SU-DHL-6 (cell line): Measurements from ENCODE around the gene FBLN2.

ENCODE experiments used
- H2AFZ ChIP-seq: fragments of 200-600 bp; sonication (generic); 2 replicates; pipeline ENCODE4 v1.6.1; 2014; ENCODE audit warnings: low read depth, mild to moderate bottlenecking, moderate library complexity, mixed read lengths, antibody characterized with exemption, low read length; ENCODE audit not compliant: severe bottlenecking
- H3F3A ChIP-seq: fragments of 200-600 bp; shearing (Covaris generic); 2 replicates; pipeline ENCODE4 v1.6.0; 2016; ENCODE audit warnings: antibody characterized with exemption, mild to moderate bottlenecking; ENCODE audit not compliant: insufficient read depth
- H3K27ac ChIP-seq: fragments of 200-600 bp; sonication (generic); 2 replicates; pipeline ENCODE4 v1.5.1; 2016; ENCODE audit warnings: low read depth, mild to moderate bottlenecking, low read length, moderate library complexity, mixed read lengths
- H3K27me3 ChIP-seq: fragments of 200-600 bp; sonication (generic), shearing (Covaris generic); 2 replicates; pipeline ENCODE4 v1.6.0; 2014; ENCODE audit warnings: mild to moderate bottlenecking, low read length
- H3K36me3 ChIP-seq: fragments of 200-600 bp; sonication (generic); 2 replicates; pipeline ENCODE4 v1.6.1; 2014; ENCODE audit warnings: mild to moderate bottlenecking, low read length, mixed read lengths
- H3K4me2 ChIP-seq: fragments of 300-600, 200-600 bp; shearing (Covaris generic), sonication (generic); 2 replicates; pipeline ENCODE4 v1.6.0; 2014; ENCODE audit warnings: low read length, low read depth, mild to moderate bottlenecking; ENCODE audit not compliant: poor library complexity, severe bottlenecking
- H3K4me3 ChIP-seq: fragments of 200-600 bp; sonication (generic); 2 replicates; pipeline ENCODE4 v1.5.1; 2014; ENCODE audit warnings: antibody characterized with exemption, low read length, mild to moderate bottlenecking, mixed read lengths; ENCODE audit not compliant: insufficient read depth, poor library complexity, severe bottlenecking
- H3K79me2 ChIP-seq: fragments of 200-600 bp; sonication (generic); 2 replicates; pipeline ENCODE4 v1.6.1; 2014; ENCODE audit warnings: mild to moderate bottlenecking, low read length, moderate library complexity; ENCODE audit not compliant: insufficient read depth
- H3K9ac ChIP-seq: fragments of 200-600 bp; sonication (generic); 2 replicates; pipeline ENCODE4 v1.7.0; 2014; ENCODE audit warnings: mild to moderate bottlenecking, low read length
- H3K9me2 ChIP-seq: fragments of 200-600 bp; sonication (generic); replicated peaks from 2 replicates; pipeline ENCODE4 v1.6.1; 2014; ENCODE audit warnings: low read length; ENCODE audit not compliant: insufficient read depth
- H3K9me3 ChIP-seq: fragments of 200-600 bp; sonication (generic); 2 replicates; pipeline ENCODE4 v1.6.1; 2014; ENCODE audit warnings: low read length, mixed read lengths; ENCODE audit not compliant: insufficient read depth
- H4K20me1 ChIP-seq: fragments of 200-600 bp; sonication (generic); 2 replicates; pipeline ENCODE4 v1.6.1; 2014; ENCODE audit warnings: low read depth, mild to moderate bottlenecking, antibody characterized with exemption, low read length, moderate library complexity, mixed read lengths
- EZH2phosphoT487 ChIP-seq: fragments of 200-600 bp; sonication (generic), shearing (Covaris generic); conservative IDR thresholded peaks from 2 replicates; pipeline ENCODE4 v1.6.1; 2018; ENCODE audit warnings: mild to moderate bottlenecking, antibody characterized with exemption, low read length, moderate library complexity, mixed read lengths
- TF ChIP-seq, protein P1 (sequence below): fragments of 200-600 bp; sonication (generic); IDR thresholded peaks from one replicate; pipeline ENCODE4 v1.5.1; 2017; ENCODE audit warnings: antibody characterized with exemption, mild to moderate bottlenecking, low read length, moderate library complexity; ENCODE audit not compliant: insufficient read depth, poor library complexity, severe bottlenecking

The FBLN2 gene

DNA sequence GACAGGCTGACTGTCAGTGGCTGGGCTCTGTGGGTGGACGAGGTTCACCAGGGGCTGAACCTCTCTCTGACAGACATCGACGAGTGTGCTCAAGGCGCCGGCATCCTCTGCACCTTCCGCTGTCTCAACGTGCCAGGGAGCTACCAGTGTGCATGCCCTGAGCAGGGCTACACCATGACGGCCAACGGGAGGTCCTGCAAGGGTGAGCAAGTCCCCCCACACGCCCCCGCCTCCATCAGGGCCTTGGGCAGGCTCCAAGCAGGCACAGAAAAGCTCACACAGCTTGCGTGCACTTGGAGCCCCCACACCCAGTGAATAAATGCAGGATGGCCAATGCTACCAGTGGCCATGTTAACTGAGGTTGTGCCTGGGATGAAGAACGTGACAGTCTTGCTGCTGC is 82.3 kb downstream of the FBLN2 start:
- H2AFZ ChIP-seq = no peak overlapping the region
- TF ChIP-seq, protein P1, sequence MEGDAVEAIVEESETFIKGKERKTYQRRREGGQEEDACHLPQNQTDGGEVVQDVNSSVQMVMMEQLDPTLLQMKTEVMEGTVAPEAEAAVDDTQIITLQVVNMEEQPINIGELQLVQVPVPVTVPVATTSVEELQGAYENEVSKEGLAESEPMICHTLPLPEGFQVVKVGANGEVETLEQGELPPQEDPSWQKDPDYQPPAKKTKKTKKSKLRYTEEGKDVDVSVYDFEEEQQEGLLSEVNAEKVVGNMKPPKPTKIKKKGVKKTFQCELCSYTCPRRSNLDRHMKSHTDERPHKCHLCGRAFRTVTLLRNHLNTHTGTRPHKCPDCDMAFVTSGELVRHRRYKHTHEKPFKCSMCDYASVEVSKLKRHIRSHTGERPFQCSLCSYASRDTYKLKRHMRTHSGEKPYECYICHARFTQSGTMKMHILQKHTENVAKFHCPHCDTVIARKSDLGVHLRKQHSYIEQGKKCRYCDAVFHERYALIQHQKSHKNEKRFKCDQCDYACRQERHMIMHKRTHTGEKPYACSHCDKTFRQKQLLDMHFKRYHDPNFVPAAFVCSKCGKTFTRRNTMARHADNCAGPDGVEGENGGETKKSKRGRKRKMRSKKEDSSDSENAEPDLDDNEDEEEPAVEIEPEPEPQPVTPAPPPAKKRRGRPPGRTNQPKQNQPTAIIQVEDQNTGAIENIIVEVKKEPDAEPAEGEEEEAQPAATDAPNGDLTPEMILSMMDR = no peak
- TF ChIP-seq EZH2phosphoT487 = no peak
- H3K9me3 ChIP-seq = no peaks in the 10 kb centered on the region
- H3K79me2 ChIP-seq = no peaks in the 10 kb centered on the region
- no peaks in the 10 kb centered on the region for H3K9me2 ChIP-seq
- no peaks in the 10 kb centered on the region for H4K20me1 ChIP-seq
- no peak overlapping the region for H3K4me2 ChIP-seq
- H3K27me3 ChIP-seq = no peaks in the 10 kb centered on the region
- no peak overlapping the region for H3K27ac ChIP-seq
- no peak overlapping the region for H3K9ac ChIP-seq
- no peaks in the 10 kb centered on the region for H3F3A ChIP-seq
- no peaks in the 10 kb centered on the region for H3K36me3 ChIP-seq
- H3K4me3 ChIP-seq = no peak overlapping the region

DNA sequence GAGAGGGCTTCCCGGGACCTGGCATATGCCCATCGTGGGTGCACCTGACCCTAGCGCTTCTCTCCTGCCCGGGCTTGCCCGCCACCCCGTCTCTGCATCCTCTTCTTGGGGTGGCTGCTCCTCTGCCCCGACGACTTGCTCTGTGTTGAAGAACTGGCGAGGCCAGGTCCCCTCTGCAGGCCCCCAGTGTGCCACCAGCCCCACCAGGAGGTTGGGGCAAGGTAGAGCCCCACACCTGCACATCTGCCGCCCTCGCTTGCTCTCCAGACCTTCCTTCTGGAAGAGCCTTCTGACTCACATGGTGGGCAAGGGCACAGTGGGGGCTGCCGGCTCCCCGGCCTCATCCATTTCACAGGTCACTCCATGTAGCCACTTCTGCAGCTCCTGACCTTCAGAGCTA is 84.3 kb downstream of the FBLN2 start:
- Histone ChIP-seq H3K4me2 (no peak overlapping the region), H3K9me3 (no peaks in the 10 kb centered on the region), H2AFZ (no peak overlapping the region), H3K9me2 (no peaks in the 10 kb centered on the region), H3K36me3 (no peaks in the 10 kb centered on the region), H3K4me3 (no peak overlapping the region), H3F3A (no peaks in the 10 kb centered on the region), H3K27me3 (no peaks in the 10 kb centered on the region), H4K20me1 (no peaks in the 10 kb centered on the region), H3K79me2 (no peaks in the 10 kb centered on the region), H3K9ac (no peak overlapping the region), H3K27ac (no peak overlapping the region)
- TF ChIP-seq EZH2phosphoT487 = no peak
- TF ChIP-seq, protein P1 = no peak

GRCh38 chr3:13634151-13634550 is 85.2 kb downstream of the FBLN2 start:
- Histone ChIP-seq H3K4me2 (no peak overlapping the region), H4K20me1 (no peaks in the 10 kb centered on the region), H3K79me2 (no peaks in the 10 kb centered on the region), H3K27me3 (no peaks in the 10 kb centered on the region), H3K9me2 (no peaks in the 10 kb centered on the region), H3K27ac (no peak overlapping the region), H3K9ac (no peak overlapping the region), H3K9me3 (no peaks in the 10 kb centered on the region), H3F3A (no peaks in the 10 kb centered on the region), H2AFZ (no peak overlapping the region), H3K36me3 (no peaks in the 10 kb centered on the region), H3K4me3 (no peak overlapping the region)
- TF ChIP-seq, protein P1 = no peak
- no peak for TF ChIP-seq EZH2phosphoT487
